Natural killer cell (primary cell): ENCODE results near the gene PTPRS. TPM values are rescaled to one million over a fixed set of nuclear protein-coding genes. Genes with fewer than 3 reads are reported as not detected.

Source experiments
- ATAC-seq, 3 donors: fragments of 150-1000 bp in 2 of 3; fragments of 200-7000 bp in 1 of 3; cut with Tn5 transposase; 1 replicate in 1 of 3; 2 replicates in 2 of 3; pipeline ENCODE4 v1.10.0; 2021; ENCODE audit warnings: mild to moderate bottlenecking in 2 of 3, moderate library complexity in 2 of 3
- DNase-seq, 2 donors: peaks; one replicate each; pipeline versions ENCODE4 v3.0.0 to v3.0.0-alpha.2; 2013 to 2021; ENCODE audit warnings: mixed read lengths in 1 of 2
- H3K27ac ChIP-seq: one replicate; pipeline ENCODE4 v1.5.1; 2013; ENCODE audit warnings: mild to moderate bottlenecking, low read length
- H3K27me3 ChIP-seq: one replicate; pipeline ENCODE4 v1.6.1; 2013; ENCODE audit warnings: low read length; ENCODE audit not compliant: control insufficient read depth, insufficient read depth
- H3K36me3 ChIP-seq: one replicate; pipeline ENCODE4 v1.6.1; 2013; ENCODE audit warnings: low read length; ENCODE audit not compliant: control insufficient read depth, insufficient read depth
- H3K4me1 ChIP-seq: one replicate; pipeline ENCODE4 v1.6.1; 2013; ENCODE audit warnings: low read length; ENCODE audit not compliant: control insufficient read depth, insufficient read depth
- H3K4me3 ChIP-seq: one replicate; pipeline ENCODE4 v1.5.1; 2013; ENCODE audit warnings: low read length
- H3K9me3 ChIP-seq: one replicate; pipeline ENCODE4 v1.6.1; 2013; ENCODE audit warnings: low read length; ENCODE audit not compliant: control insufficient read depth, insufficient read depth
- H3K27ac Mint-ChIP-seq, 2 donors: one replicate each; pipeline ENCODE4 v1.8.0; 2022; ENCODE audit warnings: mild to moderate bottlenecking in 2 of 2, mixed read lengths in 2 of 2, moderate library complexity in 1 of 2
- H3K27me3 Mint-ChIP-seq, 2 donors: one replicate each; pipeline ENCODE4 v1.8.0; 2022; ENCODE audit warnings: low read depth in 2 of 2, mixed read lengths in 2 of 2
- H3K36me3 Mint-ChIP-seq: one replicate; pipeline ENCODE4 v1.8.0; 2022; ENCODE audit warnings: mixed read lengths
- H3K4me1 Mint-ChIP-seq, 2 donors: one replicate each; pipeline ENCODE4 v1.8.0; 2022; ENCODE audit warnings: mixed read lengths in 2 of 2
- H3K4me3 Mint-ChIP-seq: one replicate; pipeline ENCODE4 v1.8.0; 2022; ENCODE audit warnings: mild to moderate bottlenecking, moderate library complexity, mixed read lengths
- H3K9me3 Mint-ChIP-seq, 2 donors: one replicate each; pipeline ENCODE4 v1.8.0; 2022; ENCODE audit warnings: mixed read lengths in 2 of 2
- WGBS: methylation state at CpG from one replicate; pipeline ENCODE4 v1.1.7; 2013; ENCODE audit warnings: missing lambda C conversion rate; ENCODE audit not compliant: insufficient coverage; 5-methylcytosine and 5-hydroxymethylcytosine counted together
- intact Hi-C: fragments of 100-400 bp; cut with micrococcal nuclease; formaldehyde crosslinking; loops from one replicate; pipeline ENCODE4 v1.14.2; 2022
- total RNA-seq, 4 donors: library from RNA; stranded (reverse); fragments of 120-200 nt in 1 of 4; gene quantifications; one replicate each; pipeline versions ENCODE4 v1.2.3 to v1.2.4, GENCODE V29; 2013 to 2022
- TF ChIP-seq, protein P1 (sequence below): fragments of 200-600 bp; IDR thresholded peaks from one replicate; pipeline ENCODE4 v1.8.0; 2022; ENCODE audit warnings: antibody characterized with exemption

Gene PTPRS
- total RNA-seq, 3 donors from 2014 or later (not counting 1 experiment from before 2014, with no cell fraction given), result 0.47 to 0.73 (median 0.61) TPM

DNA sequence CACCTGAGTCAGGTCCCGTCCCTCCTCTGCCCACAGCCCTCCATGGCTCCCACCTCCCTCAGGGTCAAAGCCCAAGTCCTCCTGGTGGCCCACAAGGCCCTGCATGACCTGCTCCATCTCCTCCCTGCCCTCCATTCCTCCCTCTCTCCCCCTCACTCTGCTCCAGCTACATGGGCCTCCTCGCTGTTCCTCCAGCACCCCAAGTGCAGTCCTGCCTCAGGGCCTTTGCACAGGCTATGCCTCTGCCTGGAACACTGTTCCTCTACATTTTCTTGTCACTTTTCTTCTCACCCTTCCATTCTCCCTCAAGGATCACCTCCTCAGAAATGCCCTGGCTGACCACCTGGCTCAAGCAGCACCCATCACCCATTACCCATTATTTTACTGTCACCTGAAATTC is 41.5 kb downstream of the PTPRS start:
- H3K36me3 ChIP-seq, result no peaks in the 10 kb centered on the region
- peaks cover 0 to 10% of the 10 kb centered on the region in 2 donors for H3K27me3 Mint-ChIP-seq

DNA sequence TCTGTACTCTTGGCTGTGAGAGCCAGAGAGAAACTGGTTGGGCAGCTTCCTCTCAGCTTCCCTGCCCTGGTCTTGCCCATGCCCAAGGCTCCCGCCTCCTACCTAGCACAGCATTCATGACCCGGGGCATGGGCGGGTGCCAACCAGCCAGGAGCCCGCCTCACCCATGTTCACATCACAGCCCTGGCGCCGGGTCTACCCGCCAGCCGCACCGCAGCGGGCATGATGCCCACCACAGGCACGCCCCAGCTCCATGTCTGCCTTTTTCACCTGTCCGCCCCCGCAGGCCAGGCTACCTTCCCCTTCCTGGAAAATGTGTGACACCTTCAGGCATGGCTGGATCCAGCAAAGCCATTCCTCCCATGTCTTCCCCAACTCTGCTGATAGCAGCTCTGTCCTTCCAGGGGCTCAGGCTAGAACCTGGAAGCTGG is 42.1 kb downstream of the PTPRS start:
- H3K4me3 ChIP-seq, result no peak overlapping the region
- Mint-ChIP-seq H3K27me3 (peaks cover 0 to 10% of the 10 kb centered on the region in 2 donors), H3K27ac (no peak overlapping the region), H3K36me3 (no peaks in the 10 kb centered on the region), H3K4me3 (no peak overlapping the region), H3K4me1 (peaks cover 0 to 2% of the 10 kb centered on the region in 2 donors), H3K9me3 (peaks cover 0 to 3% of the 10 kb centered on the region in 2 donors)
- peaks cover 2% of the 10 kb centered on the region for H3K27me3 ChIP-seq
- no peak for ATAC-seq
- H3K4me1 ChIP-seq, result peaks cover 4% of the 10 kb centered on the region
- intact Hi-C loops, result no loop called here
- H3K36me3 ChIP-seq, result no peaks in the 10 kb centered on the region
- TF ChIP-seq, protein P1, sequence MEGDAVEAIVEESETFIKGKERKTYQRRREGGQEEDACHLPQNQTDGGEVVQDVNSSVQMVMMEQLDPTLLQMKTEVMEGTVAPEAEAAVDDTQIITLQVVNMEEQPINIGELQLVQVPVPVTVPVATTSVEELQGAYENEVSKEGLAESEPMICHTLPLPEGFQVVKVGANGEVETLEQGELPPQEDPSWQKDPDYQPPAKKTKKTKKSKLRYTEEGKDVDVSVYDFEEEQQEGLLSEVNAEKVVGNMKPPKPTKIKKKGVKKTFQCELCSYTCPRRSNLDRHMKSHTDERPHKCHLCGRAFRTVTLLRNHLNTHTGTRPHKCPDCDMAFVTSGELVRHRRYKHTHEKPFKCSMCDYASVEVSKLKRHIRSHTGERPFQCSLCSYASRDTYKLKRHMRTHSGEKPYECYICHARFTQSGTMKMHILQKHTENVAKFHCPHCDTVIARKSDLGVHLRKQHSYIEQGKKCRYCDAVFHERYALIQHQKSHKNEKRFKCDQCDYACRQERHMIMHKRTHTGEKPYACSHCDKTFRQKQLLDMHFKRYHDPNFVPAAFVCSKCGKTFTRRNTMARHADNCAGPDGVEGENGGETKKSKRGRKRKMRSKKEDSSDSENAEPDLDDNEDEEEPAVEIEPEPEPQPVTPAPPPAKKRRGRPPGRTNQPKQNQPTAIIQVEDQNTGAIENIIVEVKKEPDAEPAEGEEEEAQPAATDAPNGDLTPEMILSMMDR, result no peak
- no peaks in the 10 kb centered on the region for H3K9me3 ChIP-seq
- DNase-seq, result no peak
- H3K27ac ChIP-seq, result no peak overlapping the region
- 93% methylated on average over 13 of the region's 13 CpGs for WGBS

More for the DNA sequence above, 41.5 kb downstream of the PTPRS start:
- Histone ChIP-seq H3K4me3 (no peak overlapping the region), H3K9me3 (no peaks in the 10 kb centered on the region), H3K27ac (no peak overlapping the region), H3K4me1 (no peaks in the 10 kb centered on the region), H3K27me3 (no peaks in the 10 kb centered on the region)
- no peak for DNase-seq
- Mint-ChIP-seq H3K4me1 (no peaks in the 10 kb centered on the region), H3K9me3 (peaks cover 0 to 3% of the 10 kb centered on the region in 2 donors), H3K27ac (no peak overlapping the region), H3K36me3 (no peaks in the 10 kb centered on the region), H3K4me3 (no peak overlapping the region)
- WGBS, result 90% methylated on average over 2 of the region's 2 CpGs
- TF ChIP-seq, protein P1, result no peak
- intact Hi-C loops, result no loop called here
- ATAC-seq, result no peak

DNA sequence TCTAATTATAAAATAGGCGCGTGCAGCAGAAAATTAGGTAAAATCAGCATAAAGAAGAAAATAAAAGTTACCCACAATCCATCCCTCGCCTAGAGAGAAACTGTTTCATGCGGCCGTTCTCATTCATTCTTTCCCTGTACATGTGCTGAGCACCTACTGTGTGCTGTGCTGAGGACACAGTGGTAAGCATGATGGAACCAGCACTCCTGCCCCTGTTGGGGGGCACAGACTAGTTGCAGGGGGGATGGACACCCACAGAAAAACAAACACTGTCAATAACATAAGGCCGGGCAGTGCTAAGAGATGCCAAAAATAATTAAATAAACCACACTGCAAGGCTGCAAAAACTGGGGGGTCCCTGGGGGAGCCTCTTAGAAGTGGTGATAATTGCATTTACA is 43.3 kb downstream of the PTPRS start:
- Histone ChIP-seq H3K27ac (no peak overlapping the region), H3K4me3 (no peak overlapping the region), H3K27me3 (peaks cover 5% of the 10 kb centered on the region), H3K36me3 (no peaks in the 10 kb centered on the region), H3K4me1 (peaks cover 13% of the 10 kb centered on the region), H3K9me3 (no peaks in the 10 kb centered on the region)
- Mint-ChIP-seq H3K4me3 (no peak overlapping the region), H3K27me3 (peaks cover 0 to 10% of the 10 kb centered on the region in 2 donors), H3K9me3 (peaks cover 0 to 3% of the 10 kb centered on the region in 2 donors), H3K4me1 (peaks cover 0 to 7% of the 10 kb centered on the region in 2 donors), H3K27ac (no peak overlapping the region), H3K36me3 (no peaks in the 10 kb centered on the region)
- TF ChIP-seq, protein P1, result no peak
- 80% methylated on average over 5 of the region's 6 CpGs for whole genome bisulfite sequencing
- ATAC-seq (no peak), DNase-seq (no peak)
- intact Hi-C loops, result no loop called here
